HG02981 (cell line): ENCODE measurements around the gene FGGY.
A peak's percentile ranks its signal among the peaks of the same experiment; 100 is the strongest.
"Not testable (repeated sequence)": the region's sequence is repeated elsewhere in the genome, so short reads cannot be mapped to it uniquely, and the experiment has no call there.

Experiments
- ATAC-seq: cut with Tn5 transposase; IDR thresholded peaks from one replicate; pipeline ENCODE4 v1.9.1; 2021; ENCODE audit warnings: mild to moderate bottlenecking, moderate library complexity; ENCODE audit not compliant: unreplicated experiment

Gene FGGY

DNA sequence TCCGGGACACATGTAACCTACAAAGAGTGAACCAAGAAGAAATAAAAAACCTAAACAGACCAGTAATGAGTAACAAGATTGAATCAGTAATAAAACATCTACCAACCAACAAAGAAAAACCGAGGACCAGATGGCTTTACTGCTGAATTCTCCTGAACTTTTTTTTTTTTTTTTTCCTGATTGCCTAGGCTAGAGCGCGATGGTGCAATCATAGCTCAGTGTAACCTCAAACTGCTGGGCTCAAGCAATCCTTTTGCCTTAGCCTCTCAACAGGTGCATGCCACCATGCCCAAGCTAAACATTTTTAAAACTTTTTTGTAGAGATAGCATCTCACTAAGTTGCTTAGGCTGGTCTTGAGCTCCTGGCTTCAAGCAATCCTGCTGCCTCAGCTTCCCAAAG, 11.2 kb upstream of the FGGY start:
- ATAC-seq: no peak

DNA sequence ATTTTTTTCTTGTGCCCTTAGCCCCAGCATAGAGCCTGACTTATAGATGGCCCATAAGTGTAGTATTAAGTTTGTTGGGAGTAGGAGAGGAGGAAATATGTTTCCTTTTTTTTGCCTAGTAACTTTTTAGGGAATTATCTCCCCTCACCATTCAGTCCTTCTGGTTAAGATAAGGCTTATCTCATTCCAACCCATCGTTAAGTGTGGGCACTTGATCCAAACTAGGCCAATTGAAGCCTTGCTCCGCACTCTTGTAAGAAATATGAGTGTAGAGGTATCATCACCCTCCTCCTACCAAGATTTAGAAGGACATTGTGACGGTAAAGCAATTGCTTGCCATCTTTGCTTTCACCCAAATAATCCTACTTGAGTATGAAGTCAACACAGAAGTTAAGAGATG, 8.8 kb upstream of the FGGY start:
- no peak for ATAC-seq

DNA sequence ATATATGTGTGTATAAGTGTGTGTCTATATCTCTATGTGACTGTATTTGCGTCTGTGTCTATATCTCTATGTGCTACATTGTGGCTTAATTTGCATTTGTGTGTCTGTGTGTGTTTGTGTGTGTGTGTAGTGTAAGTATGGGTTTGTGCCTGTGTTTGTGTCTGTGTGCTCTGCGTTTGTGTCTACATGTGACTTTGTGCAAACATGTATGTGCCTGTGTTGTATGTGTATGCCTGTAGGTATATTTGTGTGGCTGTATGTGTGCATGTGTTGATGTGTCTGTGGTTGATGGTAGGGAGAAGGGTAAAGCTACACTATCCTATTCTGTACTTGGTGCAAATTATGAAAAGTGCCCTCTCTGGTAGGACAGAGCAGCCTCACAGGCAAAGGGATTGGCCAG, 7.3 kb upstream of the FGGY start:
- no peak for ATAC-seq

DNA sequence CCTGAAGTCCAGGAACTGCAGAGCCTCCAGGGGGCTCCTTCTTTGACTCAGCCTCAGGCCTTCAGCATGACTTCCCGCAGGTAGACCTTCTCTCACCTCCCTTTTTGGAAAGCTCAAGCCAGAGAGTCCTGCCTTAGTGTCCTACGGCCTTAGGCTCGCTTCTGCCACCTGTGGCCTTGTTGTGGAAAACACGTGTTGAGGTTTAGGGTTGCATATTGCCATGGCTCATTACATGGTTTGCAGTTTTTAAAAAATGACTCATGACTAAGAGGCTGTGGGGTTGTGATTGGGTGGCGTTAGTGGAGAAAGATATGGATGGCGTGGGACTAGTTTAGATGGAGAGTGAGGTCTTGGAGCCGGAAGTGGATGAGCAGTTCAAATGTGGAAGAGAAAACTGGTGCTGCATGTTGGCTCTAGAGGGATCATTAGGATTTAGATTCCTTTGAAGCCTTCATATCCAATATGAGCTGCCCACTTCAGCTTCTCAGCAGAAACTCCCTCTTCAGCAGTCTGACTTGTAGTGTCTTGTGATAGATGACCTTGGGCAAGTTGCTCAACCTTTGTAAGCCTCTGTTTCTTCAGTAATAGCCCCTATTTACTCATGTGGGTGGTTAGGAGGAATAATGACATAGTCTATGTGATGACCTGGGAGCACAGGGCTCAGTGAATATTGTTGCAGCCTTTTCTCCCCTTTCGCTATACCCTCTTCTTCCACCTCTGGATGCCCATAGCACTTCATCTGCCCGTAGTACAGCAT, 6.5 kb upstream of the FGGY start:
- peak; percentile 79 for ATAC-seq

DNA sequence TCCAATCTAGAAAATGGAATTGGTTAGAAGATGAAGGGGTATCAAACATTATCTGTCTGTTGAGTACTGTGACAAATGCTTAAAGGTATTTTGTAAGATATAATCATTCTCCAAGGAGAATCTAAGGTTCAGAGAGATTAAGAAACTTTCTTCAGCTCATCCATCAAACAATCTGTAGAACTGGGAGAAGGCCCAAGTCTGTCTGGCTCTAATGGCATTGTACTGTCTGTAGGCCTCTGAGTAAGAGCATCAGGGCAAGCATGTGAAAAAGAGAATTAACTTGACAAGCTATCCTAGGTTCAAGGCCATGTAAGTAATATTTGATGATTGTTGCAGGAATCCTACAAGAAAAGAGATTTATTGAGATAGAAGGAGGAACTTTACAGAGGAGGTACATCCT, 5.3 kb upstream of the FGGY start:
- ATAC-seq: no peak

DNA sequence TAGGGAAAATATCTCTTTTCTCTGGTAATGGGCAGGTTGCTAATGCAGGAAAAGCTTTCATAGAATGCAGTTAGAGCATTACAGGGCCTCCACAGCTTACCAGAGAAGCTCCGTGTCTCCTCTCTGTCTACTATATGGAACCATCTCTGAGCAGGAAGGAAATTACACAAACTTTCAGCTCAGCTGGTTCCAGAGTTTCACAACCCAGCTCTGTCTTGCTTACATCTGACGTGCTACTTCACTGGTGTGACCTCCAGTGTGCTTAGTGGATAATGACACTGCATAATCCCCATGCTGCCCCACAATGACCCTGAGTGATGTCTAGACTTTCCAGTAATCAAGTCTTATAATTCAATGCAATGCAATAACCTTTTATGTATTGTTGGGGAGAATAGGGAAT, 4.3 kb upstream of the FGGY start:
- peak; percentile 24 for ATAC-seq

DNA sequence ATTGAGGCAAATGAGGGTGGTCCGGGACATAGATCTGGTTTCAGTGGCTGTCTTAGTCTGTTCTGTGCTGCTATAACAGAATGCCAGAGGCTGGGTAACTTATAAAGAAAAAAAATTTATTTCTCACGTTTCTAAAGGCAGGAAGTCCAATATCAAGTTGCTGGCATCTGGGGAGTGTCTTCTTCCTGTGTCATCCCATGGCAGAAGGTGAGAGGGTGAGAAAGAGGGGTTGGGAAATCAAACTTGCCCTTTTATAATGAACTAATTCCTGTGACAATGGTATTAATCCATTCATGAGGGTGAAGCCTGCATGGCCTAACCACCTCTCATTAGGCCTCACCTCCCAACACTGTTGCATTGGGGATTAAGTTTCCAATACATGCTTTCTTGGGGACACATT, 3.7 kb upstream of the FGGY start:
- no peak for ATAC-seq

DNA sequence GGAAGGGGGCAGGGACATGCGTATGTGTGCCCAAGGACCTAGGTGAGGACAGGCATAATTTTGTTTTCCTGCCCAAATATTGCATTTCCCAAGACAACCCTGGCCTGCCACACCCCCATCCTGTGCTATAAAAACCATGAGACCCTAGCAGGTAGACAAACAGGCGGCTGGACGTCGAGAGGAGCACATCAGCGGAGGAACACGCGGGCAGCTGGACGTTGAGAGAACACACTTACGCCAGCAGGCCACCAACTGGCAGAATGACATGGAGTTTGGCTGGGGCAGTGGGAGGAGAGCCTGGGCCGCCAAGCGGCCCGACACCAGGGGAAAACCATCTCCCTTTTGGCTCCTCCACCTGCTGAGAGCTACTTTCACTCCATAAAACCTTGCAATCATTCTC, 3.0 kb upstream of the FGGY start:
- ATAC-seq: no peak

DNA sequence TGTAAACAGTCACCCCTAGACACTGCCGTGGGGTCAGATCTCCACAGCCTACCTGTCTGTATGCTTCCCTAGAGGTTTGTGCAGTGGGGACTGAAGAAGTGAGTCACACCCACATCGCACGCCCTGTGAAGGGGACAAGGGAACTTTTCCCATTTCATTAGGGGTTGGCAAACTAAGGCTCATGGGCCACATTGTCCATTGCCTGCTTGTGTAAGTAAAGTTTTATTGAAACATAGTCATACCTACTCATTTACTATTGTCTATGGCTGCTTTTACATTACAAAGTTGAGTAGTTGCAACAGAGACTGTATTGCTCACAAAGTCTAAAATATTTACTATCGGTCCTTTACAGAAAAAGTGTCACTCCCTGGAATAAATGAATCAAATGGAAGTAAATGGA, 2.5 kb upstream of the FGGY start:
- ATAC-seq: no peak

DNA sequence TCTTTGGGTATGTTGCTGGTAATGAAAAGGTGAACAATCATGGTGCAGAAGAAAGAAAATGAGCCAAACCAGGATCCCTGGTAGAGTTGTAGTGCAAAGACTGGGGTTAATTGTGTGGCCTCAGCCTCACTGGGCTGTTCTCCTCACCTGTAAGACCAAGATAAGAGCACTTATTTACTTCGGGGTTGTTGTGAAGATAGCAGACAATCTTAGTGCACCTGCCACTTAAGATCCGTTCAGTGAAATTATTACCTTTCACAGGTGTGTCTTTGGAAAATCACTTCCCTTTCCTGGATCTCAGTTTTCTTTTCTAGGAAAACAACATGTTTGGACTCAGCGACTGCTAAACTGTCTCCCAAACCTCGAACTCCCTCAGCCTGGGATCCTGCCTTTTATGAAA, 1.3 kb upstream of the FGGY start:
- ATAC-seq: no peak

DNA sequence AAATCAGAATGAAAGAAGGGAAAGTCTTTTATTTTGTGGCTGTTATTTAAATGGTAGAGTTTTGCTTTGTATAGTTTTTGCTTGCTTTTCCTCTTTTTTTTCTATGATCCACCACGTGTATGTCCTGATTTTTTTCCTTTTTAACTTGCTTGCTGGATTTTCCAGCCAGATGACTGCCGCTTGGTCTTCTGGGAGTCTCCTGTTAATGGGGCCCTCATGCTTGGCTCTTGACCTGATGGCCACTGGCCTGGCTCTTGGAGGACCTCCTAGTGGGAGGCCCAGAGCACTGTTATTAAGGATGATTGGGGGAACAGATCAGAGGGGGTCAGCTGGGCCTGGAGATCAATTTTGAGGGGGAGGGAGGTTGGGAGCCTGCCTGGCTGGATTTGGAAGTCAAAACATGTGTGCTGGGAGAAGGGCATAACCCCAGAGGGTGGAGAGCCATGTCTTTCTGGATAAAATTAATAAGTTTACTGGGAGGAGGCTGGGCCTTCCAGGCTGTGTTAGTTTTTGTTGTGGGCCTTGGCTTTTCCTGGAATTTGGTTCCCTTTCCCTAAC, 1.2 kb downstream of the FGGY start:
- ATAC-seq: no peak

DNA sequence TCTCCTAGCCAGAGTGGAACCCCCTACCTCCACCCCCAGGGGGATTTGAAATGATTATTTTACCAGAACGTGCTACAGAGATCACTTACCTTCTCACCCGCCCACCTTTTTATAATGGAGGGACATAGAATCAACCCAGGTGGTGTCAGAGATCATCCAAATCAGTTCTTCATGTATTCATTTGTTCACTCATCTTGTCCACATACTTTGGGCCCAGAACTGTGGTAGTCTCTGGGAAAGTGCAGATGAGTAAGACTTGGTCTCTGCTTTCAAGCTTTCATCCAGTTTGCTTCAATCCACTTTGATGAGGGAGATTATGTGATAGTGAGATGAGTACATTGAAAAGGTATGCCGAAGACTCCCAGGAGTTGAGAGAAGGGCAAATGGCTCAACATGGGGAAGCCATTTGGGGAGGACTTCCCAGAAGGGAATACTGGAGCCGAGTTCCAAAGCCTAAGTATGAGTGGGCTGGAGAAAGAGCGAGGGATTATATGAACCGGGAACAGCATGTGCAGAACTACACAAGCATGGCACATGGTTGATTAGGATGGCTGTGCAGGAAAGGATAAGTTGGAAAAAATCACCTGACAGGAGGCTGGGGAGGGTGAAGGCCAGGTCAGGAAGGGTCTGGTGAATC, 1.9 kb downstream of the FGGY start:
- ATAC-seq: no peak

DNA sequence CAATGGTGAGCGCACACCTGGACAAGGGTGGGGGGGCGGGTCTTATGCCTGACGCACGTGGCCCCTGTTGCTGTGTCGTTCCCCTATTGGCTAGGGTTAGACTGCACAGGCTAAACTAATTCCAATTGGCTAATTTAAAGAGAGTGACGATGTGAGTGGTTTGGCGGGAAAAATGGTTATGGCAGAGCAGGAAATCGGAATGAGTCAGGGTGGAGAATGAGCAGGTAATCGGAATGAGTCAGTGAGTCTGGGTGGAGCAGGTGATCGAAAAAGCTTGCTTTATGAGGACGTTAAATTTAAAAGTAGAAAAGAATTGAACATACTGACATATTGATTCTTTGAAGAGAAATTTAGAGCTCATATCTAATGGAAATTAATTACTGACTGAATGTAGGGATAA, 2.8 kb downstream of the FGGY start:
- not testable (repeated sequence) for ATAC-seq

DNA sequence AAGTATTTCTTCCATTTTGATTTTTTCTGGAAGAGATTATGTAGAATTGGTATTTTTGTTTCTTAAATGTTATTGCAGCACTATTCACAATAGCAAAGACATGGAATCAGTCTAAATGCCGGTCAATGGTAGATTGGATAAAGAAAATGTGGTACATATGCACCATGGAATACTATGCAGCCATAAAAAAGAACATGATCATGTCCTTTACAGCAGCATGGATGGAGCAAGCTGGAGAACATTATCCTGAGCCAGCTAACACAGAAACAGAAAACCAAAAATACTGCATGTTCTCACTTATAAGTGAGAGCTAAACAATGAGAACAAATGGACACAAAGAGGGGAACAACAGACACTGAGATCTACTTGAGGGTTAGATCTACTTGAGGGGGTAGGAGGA, 5.4 kb downstream of the FGGY start:
- no peak for ATAC-seq

DNA sequence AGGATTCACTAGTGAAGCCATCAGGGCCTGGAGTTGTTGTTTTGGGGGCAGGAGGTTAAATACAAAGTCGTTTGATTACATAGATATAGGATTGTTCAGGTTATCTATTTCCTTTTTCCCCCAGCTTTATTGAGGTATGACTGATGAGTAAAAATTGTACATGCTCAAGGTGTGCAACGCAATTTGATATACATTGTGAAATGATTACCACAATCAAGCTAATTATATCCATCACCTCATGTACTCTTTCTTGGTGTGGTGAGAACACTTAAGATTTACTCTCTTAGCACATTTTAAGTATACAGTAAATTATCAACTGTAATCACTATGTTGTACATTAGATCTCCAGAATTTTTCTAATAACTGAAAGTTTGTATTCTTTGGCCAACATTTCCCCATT, 6.0 kb downstream of the FGGY start:
- no peak for ATAC-seq

DNA sequence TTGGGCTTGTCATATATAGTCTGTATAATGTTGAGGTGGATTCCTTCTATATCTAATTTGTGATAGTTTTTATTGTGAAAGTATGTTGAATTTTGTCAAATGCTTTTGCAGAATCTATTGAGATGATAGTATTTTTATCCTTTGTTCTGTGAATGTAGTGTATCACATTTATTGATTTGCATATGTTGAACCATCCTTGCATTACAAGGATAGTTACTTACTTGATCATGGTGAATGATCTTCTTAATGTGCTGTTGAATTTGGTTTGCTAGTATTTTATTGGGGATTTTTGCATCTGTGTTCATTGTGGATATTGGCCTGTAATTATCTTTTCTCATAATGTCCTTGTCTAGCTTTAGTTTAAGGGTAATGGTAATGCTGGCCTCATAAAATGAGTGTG, 8.3 kb downstream of the FGGY start:
- ATAC-seq: no peak

DNA sequence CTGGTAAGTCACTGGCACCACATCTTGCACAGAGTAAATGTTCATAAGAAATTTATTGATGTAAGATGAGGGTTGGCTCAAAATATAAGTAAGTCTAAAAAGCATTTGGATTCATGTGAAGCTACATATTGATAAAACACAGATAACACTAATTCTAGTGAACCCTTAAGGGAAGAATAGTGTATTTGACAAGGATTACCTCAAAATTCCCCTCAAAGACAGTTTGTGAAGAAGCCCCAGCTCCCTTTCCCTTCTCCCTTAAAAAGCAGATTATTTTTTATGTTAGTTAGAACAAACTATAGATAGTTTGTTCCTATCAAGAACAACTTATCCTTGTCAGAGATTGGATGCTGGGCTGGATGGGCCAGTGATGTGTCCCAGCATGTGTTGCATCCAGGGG, 10.7 kb downstream of the FGGY start:
- no peak for ATAC-seq

DNA sequence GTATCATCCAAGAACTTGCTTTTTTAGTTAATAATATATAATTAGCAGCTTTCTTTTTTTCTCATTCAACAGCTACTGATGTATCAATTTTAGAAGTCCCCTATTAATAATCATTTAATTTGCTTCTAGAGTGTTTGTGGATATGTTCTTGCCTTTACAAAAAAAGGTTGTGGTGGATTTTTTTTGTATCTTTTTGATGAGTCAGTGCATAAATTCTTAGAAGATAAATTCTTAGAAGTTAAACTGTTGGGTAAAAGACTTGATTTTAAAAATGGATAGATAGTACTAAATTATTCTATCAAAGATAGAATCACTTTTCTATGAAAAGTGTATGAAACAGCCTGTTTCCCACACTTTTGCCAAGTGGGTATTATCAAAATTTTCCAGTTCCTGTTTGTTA, 11.9 kb downstream of the FGGY start:
- ATAC-seq: no peak

DNA sequence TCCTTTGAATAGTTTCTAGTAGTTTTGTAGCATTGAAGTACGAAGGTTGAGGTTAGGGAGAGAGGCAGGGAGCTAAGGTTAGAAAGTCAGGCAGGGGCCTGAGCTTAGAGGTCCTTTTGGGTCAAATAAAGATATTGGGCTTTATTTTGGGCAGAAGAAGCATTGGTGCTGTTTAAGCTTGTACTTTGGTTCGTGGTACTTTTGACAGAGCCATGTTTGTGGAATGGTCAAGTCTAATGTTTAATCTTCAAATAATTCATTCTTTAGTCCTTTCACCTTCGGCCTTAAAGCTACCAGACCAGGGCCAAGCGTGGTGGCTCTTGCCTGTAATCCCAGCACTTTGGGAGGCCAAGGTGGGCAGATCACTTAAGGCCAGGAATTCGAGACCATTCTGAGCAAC, 12.5 kb downstream of the FGGY start:
- ATAC-seq: no peak

DNA sequence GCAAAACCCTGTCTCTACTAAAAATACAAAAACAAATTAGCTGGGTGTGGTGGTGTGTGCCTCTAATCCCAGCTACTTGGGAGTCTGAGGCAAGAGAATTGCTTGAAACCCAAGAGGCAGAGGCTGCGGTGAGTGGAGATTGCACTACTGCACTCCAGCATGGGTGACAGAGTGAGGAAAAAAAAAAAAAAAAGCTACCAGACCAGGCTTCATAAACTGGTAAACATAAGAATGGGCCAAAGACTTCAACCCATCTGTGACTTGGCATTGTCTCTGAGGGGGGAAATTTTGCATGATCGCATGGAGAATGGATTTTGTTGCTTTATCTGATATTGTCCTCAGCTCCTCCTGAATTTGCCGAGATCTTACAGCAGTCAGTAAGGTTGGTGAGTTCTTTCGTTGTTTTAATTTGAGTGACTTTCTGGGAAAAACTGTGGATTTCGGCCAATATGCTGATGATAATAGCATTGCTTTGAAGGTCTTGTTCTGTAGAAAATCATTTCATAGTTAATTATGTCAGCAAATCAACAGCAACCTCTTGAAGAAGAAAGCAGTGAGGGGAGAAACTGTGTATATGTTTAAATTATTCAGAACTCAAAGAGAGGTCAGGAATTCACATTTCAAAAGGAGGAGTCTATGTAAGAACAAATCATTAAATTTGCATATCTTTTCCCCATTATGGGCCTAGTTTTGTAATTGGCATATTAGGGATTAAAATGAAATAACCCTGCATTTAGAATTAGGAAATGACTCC, 13.1 kb downstream of the FGGY start:
- no peak for ATAC-seq

DNA sequence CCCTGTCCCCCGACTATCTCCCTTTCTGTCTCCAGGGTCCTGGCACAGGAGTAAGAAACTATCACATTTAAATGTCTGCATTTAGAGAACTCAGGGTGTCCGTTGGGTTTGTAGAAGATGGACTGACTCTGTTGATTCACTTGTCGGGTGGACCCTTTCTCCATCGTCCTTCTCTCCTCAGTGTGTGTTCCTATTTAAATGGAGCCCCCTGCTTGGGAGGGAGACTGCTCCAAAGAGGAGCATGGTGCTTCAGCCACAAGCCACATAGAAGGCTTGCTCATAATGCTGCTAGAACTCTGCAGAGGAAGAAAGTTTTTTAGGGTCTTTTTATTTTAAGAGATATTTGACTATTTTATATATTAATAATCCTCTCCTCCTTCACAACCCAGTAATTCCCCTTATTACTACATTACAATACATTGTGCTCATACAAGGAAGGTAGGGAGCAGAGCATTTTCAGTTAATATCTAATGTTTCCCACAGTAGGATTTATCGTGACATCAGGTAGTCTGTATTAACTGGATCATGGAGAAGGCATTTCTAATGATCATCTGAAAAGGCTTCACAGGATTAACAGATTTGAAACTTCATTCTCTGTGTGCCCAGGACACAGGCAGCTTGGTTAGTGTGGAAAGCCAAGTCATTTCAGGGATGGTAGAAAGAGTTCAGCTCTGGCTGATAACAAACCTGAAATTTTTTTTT, 13.8 kb downstream of the FGGY start:
- ATAC-seq: no peak
